GM19467 (cell line): Measurements from ENCODE around the gene ARL6IP4.

Experiments
- ATAC-seq: cut with Tn5 transposase; IDR thresholded peaks from one replicate; pipeline ENCODE4 v1.9.1; 2021; ENCODE audit warnings: mild to moderate bottlenecking, moderate library complexity; ENCODE audit not compliant: unreplicated experiment

Gene ARL6IP4

DNA sequence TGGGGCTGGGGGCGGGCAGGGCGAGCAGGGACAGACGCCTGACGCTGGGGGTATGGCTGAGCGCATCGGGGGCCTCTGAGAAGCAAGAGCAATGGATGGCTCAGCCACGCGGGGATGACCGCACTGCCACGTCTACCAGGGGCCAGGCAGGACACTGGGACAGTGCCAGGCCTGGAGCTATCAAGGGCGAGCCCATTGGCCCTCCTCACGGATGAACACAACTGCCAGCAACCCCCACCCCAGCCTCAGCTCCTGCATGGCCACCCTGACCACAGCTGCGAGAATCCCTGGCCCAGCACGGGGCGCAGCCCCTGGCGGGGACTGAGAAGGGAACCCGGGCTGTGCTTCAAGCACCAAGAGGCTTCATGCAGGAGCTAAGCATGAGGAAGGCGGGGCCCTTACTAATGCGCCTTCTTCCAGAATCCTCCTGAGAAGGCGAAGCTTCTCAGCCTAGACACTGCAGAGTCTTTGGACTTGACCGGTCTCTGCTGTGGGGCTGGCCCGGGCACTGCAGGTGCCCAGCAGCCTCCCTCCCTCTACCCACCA, 9.5 kb downstream of the ARL6IP4 start:
- no peak for ATAC-seq

DNA sequence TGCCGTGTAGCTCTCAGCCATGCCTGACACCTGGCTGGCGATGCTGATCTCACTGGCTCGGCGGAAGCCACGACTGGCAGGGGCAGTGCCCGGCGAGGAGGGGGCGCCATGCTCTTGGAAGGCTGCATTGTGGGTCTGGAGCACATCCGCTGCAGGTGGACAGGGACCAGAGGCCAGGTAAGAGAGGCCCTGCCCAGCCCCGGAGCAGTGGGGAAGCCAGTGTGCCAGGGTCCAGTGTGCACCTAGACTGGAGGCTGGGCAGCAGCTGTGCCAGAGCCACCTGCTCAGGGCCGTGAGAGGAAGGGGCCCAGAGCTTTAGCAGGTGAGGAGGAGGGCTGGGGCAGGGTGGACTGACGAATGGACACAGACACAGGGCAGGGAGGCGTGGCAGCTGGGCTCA, 10.1 kb downstream of the ARL6IP4 start:
- no peak for ATAC-seq

DNA sequence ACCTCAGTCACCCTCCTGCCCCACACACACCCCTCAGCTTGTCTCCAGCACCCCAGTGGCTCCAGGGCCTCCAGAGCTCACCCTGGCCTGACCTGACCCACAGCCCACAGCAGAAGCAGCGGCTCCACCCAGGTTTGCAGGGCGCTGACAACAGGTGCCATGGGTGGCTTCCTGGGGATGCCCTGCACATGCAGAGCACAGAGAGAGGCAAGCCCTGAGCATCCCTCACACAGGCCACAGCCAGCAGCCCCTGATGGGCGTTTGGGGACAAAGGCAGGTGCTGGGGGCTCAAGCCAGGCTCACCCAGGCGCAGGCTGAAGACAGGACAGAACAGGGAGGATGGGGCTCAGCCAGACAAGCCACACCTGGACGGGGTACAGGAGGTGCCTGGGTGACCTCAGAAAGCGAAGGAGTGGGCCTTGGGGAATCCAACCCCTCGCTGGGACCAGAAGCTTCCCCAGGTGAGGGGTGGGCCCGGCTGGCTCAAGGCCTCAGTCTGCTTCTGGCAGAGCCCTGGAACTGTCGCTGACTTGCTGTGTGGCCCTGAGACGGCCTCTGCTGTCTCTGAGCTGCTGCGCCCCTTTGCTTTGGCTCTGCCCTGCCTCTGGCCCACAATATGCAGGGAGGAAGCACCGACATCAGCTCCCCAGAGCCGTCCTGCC, 10.6 kb downstream of the ARL6IP4 start:
- ATAC-seq: no peak

GRCh38 chr12:122991623-122992275, 11.3 kb downstream of the ARL6IP4 start:
- no peak for ATAC-seq

DNA sequence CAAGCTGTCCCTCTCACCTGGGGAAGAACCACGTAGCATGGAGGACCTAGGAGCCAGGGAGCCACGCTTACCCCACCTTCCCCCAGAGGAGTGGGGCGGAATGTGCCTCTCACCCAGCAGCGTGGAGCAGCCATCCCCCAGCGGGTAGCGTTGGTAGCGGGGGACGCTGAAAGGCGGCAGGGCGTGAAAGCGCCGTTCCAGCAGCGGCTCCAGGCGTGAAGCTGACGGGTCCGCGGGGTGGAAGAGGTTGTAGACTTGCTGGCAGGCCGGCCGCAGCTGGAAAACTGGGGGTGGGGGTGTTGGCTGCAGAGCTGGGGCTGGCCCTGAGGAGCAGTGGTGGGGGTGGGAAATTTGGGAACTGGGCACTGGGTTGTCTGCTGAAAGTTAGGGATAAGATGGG, 11.9 kb downstream of the ARL6IP4 start:
- no peak for ATAC-seq

- no peak for ATAC-seq
Measured at GRCh38 chr12:122994140-122994675, 13.7 kb downstream of the ARL6IP4 start.

DNA sequence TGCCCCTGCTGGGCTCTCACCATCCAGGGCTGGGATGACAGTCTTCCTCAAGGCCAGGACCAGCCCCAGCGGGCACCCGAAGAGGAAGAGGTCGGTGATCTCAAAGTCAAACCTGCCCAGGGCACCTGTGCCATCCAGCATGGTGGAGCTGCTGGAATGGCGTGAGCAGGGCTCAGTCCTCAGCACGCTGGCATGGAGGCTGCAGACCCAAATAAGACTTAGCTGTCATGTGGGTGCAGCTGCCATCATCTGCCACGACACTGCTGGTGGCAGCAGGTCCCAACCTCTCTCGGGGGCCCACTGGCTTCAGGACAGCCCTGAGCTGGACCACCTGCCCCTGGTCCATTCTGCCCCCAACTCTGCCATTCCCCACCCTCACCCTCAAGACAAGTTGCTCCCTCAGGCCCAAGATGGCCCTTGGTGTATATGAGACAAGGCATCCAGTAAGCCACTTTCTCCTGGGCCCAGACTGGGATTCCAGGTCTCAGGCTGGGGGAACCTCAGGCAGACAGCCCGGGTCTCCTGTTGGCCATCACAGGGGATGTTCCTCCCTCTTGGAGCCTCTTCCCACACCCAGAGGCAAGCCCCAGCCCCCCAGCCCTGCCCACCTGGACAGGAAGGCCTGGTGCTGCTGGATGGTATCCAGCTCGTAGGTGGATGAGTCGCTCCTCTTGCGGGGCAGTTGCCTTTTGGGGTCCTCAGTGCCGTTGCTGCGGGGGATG, 14.5 kb downstream of the ARL6IP4 start:
- ATAC-seq: no peak

DNA sequence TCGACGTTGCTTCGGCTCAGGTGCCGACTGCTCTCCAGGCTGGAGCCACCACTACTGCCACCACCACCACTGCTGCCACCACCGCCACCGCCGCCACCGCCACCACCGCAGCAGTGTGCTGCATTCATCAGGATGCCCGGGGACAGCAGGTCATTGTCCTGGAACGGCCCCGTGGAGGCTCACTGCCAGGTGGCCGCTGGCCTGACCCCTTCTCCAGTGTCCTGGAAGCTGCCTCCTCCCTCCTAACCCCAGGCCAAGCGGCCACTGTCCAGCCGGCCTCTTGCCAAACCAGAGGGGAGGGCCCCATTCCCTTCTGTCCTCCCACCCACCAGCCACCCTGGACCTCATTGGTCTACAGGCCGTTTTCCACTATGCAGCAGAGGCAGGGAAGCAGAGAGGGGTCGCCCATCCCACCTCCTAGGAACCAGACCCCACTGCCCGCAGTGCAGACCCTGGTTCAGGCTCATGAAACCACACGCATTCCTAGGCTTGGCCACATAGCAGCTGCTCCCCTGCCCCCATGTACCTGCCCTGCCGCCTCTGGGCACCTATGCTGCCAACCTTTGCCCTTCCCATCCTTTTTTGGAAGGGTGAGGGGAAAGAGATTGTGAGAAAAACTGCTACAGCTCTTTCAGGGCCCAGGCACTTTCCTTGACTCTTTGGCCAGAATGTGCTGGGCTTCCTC, 15.2 kb downstream of the ARL6IP4 start:
- ATAC-seq: no peak

- ATAC-seq: no peak
Measured at GRCh38 chr12:122996188-122996601, 15.7 kb downstream of the ARL6IP4 start.

DNA sequence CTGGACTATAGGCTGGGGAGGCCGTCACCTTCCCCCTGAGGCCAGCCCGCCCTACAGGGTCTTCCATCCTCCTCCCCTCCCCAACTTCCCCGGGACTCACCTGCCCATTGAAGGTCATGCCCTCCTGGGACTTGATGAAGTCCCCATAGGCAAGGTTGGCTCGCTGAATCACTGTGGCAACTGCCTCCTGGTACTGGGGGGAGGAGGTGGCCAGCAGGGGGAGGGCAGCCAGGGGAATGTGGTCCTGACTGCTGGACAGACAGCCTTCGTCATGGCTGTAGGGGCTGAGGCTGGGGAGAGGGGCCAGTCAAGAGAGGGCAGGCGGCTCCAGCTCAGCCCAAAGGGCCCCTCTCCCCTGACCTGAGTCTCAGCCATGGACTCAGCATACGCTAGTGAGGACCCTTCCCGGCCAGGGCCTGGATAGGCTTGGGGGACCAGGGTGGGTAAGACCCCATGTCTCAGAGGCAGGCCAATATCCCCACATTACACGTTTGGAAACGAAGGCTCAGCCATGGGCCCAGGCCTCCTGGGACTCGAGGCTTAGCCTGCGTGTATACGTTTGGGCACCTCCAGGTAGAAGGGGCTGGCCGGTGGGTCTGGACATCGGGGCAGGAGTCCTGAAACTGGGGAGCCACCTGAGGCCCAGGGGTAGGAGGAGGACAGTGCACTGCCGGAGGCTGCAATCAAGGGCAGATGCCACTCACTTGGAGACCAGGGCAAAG, 16.3 kb downstream of the ARL6IP4 start:
- ATAC-seq: no peak

- no peak for ATAC-seq
Measured at GRCh38 chr12:122997343-122998250, 17.1 kb downstream of the ARL6IP4 start.

DNA sequence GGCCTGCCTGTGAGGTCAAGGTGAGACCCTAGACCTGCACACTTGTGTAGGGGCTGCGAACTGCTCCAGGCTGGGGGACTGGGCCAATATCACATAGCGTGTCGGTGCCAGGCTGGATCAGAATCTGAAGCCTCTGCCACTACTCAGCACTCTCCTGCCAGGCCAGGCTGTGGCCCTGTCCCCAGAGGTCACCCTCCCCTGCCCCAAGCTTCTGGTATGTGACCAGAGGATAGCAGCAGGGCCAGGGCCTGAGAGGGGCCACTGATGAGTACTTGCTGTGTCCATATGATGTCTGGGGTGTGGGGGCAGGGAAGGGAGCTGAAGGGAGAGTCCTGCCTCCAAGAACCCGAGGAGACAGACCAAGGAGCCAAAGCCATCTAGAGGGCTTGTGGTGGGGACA, 17.8 kb downstream of the ARL6IP4 start:
- ATAC-seq: no peak

DNA sequence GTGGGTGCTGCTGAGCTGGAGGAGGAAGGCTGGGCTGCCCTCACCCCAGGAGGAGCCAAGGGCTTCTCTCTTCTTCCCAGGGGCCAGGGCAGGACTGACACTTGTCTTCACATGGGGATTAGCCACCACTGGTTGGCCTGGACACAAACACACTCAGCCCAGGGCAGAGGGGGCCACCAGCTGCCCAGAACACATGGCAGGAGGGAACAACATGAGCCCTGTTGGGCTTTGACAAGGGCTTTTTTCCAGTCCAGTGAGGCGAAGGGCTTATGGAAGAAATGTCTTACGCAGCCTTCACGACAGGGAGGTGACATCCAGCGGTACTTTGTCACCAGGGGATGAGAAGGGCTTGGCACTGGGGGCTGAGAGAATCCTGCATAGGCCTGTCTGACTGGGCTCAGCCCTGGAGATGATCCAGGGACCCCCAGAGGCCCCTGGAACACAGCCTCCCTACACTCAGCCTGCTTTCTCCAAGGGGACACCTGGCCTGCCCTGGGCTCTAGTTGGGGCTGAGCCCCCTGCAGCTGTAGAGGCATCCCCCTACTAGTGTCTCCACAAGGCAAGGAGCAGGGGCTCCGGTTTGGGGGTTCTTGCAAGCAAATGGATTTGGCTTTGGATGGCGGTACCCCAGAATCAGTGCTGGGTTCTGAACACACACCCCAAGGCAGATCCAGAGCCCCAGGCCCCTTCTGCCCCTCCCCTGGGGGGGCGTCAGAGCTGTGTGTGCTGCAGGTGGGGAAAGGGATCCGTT, 18.9 kb downstream of the ARL6IP4 start:
- ATAC-seq: no peak

DNA sequence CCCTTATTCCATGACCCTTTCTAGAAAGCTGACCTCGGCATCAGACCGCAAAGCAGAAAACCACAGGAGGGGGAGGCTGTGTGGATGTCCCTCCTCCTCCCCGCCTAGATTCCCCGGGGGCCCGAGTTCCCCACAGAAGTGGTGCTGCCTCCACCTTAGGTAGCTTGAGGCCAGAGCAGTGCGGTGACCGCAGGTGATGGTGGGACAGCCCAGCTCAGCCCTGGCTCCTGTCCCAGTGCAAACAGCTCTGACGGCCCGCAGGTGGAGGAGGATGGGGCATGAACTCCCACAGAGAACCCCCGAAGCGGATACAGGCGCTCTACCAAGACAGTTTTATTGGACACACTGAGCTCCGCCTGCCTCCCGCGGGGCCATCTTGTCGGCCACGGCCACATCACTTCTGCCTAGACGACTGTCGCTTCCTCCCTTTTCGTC, 19.5 kb downstream of the ARL6IP4 start:
- no peak for ATAC-seq

DNA sequence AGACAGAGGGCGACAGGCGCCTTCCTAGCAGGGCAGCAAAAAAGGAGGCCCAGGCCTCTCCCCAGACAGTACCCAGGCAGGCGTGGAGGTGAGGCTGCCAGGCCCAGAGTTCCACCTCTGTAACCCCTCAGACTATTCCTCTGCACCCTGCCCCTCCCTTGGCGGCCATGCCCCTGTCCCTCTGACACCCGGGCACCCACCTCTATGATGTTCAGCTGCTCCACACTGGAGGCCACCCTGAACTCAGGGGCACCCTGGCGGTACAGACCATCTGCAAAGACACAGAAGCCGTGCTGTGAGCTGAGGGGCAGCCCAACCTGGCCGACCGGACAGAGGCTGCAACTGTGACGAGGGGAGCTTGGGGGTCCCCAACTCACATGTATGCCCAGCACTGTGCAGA, 20.1 kb downstream of the ARL6IP4 start:
- ATAC-seq: no peak

- no peak for ATAC-seq
Measured at GRCh38 chr12:123001464-123001863, 21.0 kb downstream of the ARL6IP4 start.

GRCh38 chr12:123003257-123003656, 22.8 kb downstream of the ARL6IP4 start:
- ATAC-seq: no peak

GRCh38 chr12:123004287-123004686, 23.8 kb downstream of the ARL6IP4 start:
- no peak for ATAC-seq
